Thoracic aorta (tissue), 2 donors: ENCODE results near the gene NECTIN2. TPM values are rescaled to one million over a fixed set of nuclear protein-coding genes. Genes with fewer than 3 reads are reported as not detected.

Source experiments
- ATAC-seq: fragments of 150-250 bp; one replicate; pipeline ENCODE4 v1.8.0; 2017; ENCODE audit warnings: low read depth; ENCODE audit not compliant: insufficient number of reproducible peaks, low FRiP score
- DNase-seq: peaks from one replicate; pipeline ENCODE4 v3.0.0-alpha.2; 2020; ENCODE audit warnings: low spot score
- H3K27ac ChIP-seq, 2 donors: fragments of 200-600 bp; sonication (generic); 1 replicate in 1 of 2; 2 replicates in 1 of 2; pipeline ENCODE4 v1.5.1; 2016; ENCODE audit warnings: mild to moderate bottlenecking in 2 of 2, moderate library complexity in 2 of 2
- H3K27me3 ChIP-seq: fragments of 200-600 bp; sonication (generic); replicated peaks from 2 replicates; pipeline ENCODE4 v1.6.0; 2016; ENCODE audit warnings: mild to moderate bottlenecking; ENCODE audit not compliant: insufficient read depth
- H3K36me3 ChIP-seq: fragments of 200-600 bp; sonication (generic); one replicate; pipeline ENCODE4 v1.5.1; 2016
- H3K4me1 ChIP-seq, 2 donors: fragments of 200-600 bp; sonication (generic); 1 replicate in 1 of 2; 2 replicates in 1 of 2; pipeline versions ENCODE4 v1.5.1 to v1.6.0; 2016; ENCODE audit warnings: low read depth in 2 of 2, mild to moderate bottlenecking in 1 of 2; ENCODE audit not compliant: control insufficient read depth in 1 of 2
- H3K4me3 ChIP-seq: fragments of 200-600 bp; sonication (generic); 2 replicates; pipeline ENCODE4 v1.5.1; 2016; ENCODE audit warnings: mild to moderate bottlenecking
- H3K9me3 ChIP-seq: fragments of 200-600 bp; sonication (generic); 2 replicates; pipeline ENCODE4 v1.5.1; 2016
- total RNA-seq, 2 donors: library from RNA; depleted of rRNA; stranded (reverse); fragments of >200 nt; gene quantifications; one replicate each; pipeline versions ENCODE4 v1.1.0 to v1.2.3, GENCODE V29; 2016
- TF ChIP-seq, protein P1 (sequence below): fragments of 200-600 bp; sonication (generic); IDR thresholded peaks from one replicate; pipeline ENCODE4 v1.5.1; 2019; ENCODE audit warnings: antibody characterized with exemption

Gene NECTIN2
- total RNA-seq, 2 donors from 2014 or later = 61.7 to 84.3 TPM

DNA sequence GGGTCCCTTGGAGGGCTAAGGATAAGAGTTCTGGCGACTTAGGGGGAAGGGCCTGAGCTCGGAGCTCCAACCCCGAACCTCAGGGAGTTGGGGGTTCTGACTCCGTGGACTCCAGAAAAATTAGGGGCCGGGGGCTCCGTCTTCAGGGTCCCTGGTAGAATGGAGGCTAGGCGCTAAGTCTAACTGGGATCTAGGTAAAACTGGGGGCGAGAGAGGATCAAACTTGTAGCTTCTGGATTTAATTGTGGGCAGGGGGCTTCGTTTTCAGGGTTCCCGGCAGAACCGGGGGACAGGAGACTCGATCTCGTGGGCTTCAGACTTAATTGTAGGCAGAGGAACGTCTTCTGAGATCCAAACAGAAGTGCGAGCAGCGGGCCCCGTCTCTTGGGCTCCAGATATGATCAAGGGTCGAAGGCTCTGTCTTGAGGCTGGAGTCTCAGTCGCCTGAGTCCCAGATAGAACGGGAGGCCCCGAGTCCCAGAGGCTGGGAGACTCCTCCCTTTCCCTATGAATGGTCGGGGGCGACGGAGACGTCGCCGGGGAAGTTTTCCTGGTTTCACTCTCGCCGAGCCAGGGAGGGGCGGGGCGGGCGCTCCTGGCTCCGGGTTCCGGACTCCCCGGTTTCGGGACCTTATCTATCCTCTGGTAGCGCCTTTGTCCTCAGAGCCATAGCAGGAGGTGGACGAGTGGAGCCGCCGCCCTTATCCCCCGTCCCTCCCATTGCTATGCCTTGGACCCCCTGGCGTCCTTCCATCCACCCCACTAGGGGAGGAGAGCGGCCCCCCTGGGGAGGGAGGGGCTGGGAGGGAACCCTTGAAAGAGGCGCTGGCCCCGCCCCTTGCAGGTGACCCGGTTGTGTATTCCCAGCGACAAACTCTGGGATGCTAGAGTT, 1.3 kb downstream of the NECTIN2 start:
- Histone ChIP-seq H3K36me3 (no peaks in the 10 kb centered on the region), H3K27me3 (no peaks in the 10 kb centered on the region), H3K4me3 (peak overlapping the region; percentile 80), H3K27ac (peak overlapping the region; percentile 89 to 91), H3K9me3 (no peaks in the 10 kb centered on the region), H3K4me1 (peaks cover 16 to 33% of the 10 kb centered on the region in 2 donors)
- TF ChIP-seq, protein P1, sequence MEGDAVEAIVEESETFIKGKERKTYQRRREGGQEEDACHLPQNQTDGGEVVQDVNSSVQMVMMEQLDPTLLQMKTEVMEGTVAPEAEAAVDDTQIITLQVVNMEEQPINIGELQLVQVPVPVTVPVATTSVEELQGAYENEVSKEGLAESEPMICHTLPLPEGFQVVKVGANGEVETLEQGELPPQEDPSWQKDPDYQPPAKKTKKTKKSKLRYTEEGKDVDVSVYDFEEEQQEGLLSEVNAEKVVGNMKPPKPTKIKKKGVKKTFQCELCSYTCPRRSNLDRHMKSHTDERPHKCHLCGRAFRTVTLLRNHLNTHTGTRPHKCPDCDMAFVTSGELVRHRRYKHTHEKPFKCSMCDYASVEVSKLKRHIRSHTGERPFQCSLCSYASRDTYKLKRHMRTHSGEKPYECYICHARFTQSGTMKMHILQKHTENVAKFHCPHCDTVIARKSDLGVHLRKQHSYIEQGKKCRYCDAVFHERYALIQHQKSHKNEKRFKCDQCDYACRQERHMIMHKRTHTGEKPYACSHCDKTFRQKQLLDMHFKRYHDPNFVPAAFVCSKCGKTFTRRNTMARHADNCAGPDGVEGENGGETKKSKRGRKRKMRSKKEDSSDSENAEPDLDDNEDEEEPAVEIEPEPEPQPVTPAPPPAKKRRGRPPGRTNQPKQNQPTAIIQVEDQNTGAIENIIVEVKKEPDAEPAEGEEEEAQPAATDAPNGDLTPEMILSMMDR = no peak
- DNase-seq = no peak
- no peak for ATAC-seq

DNA sequence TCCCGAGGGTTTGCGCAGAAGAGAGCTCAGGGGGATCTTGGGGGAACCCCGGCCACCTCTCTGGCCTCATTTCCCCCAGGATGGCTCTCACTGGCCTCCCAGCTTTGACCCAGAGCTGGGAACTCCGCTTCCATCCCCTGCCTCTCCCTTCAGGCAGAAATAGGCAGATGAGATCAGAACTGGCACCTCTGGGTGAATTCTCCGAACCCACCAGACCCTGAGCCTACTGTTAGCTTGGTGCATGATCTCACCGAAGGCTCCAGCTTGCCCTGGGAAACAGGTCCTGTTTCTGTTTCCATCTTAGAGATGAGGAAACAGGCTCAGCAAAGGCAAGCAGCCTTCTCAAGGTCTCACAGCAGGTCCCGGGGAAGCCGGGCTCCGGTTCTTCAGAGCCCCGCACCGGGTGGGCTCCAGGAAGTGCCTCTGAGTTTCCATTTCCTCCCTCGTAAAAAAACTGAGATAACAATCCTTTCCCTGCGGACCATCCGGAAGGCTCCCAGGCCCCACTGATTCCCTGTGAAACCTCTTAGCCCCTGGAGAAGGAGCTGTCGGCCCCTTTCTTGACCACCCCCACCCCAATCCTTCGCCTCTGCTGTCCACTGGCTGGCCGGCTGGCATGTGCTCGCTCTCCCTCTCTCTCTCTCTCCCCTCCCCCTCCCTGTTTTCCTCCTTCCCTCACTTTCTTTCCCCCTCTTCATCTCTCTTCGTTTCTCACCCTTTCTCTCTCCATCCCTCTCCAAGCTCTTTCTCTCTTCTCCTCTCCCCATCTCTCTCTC, 2.1 kb downstream of the NECTIN2 start:
- Histone ChIP-seq H3K4me3 (peak overlapping the region; percentile 80), H3K9me3 (no peaks in the 10 kb centered on the region), H3K4me1 (peaks cover 16 to 33% of the 10 kb centered on the region in 2 donors), H3K27me3 (no peaks in the 10 kb centered on the region), H3K36me3 (no peaks in the 10 kb centered on the region), H3K27ac (peak overlapping the region; percentile 89 to 91)
- ATAC-seq (no peak), DNase-seq (no peak)
- TF ChIP-seq, protein P1 = no peak

DNA sequence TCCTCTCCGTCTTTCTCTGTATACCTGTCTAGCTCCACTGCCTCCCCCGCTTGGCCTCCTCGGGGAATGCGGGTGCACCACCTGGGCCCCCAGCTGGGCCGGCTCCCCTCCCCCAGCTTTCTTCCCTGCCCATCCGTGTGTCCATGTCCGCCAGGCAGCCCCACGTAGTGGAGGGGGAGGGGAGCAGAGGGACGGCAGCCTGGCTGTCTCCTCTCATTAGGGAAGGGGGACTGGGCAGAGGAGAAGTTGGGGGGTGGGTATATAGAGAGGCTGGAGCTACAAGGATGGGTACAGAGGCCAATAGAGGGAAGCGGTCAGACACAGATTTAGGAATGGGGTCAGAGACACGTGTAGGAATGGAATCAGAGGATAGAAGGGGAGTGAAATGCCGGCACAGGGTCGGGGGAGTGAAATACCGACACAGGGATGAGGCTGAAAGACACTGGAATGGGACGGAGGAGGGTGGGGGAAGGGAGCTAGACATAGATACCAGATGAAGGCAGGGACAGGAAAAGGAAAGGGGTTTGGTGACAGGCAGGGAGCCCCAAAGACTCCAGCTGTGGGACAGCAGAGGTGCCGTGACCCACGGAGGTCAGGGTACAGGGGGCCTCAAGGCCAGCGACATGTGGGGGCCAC, 2.8 kb downstream of the NECTIN2 start:
- H3K4me3 ChIP-seq = peak overlapping the region; percentile 80
- H3K4me1 ChIP-seq = peaks cover 16 to 33% of the 10 kb centered on the region in 2 donors

DNA sequence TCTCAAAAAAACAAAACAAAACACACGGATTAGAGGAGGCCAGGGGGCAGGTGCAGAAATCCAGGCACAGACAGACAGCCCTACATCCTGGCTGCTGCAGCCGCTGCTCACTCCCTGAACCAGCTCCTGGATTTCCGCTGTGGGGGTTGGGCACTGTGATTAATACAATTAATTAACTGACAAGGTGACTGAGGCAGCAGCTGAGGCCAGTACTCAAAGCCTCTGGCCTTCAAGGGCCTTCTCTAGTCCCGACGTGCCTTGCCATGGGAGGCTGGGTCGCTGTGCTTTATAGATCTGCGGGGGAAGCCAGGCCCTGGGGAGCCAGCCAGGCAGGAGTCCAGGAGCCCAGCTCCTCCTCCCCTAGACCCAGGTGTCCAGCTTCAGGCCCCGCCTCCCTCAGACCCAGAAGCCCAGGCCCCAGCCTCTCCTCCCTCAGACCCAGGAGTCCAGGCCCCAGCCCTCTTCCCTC, 4.6 kb downstream of the NECTIN2 start:
- no peaks in the 10 kb centered on the region for H3K36me3 ChIP-seq
- H3K9me3 ChIP-seq = no peaks in the 10 kb centered on the region
- no peak overlapping the region for H3K4me3 ChIP-seq
- no peak for DNase-seq
- TF ChIP-seq, protein P1 = no peak
- H3K27ac ChIP-seq = no peak overlapping the region
- H3K4me1 ChIP-seq = peaks cover 7 to 21% of the 10 kb centered on the region in 2 donors
- no peaks in the 10 kb centered on the region for H3K27me3 ChIP-seq
- no peak for ATAC-seq

More for the DNA sequence above, 2.8 kb downstream of the NECTIN2 start:
- H3K9me3 ChIP-seq = no peaks in the 10 kb centered on the region
- peak overlapping the region; percentile 89 to 91 for H3K27ac ChIP-seq
- no peak for DNase-seq
- ATAC-seq = no peak
- no peaks in the 10 kb centered on the region for H3K27me3 ChIP-seq
- TF ChIP-seq, protein P1 = no peak
- H3K36me3 ChIP-seq = no peaks in the 10 kb centered on the region
